ENCODE results near the gene UBALD1. TPM values are rescaled to one million over a fixed set of nuclear protein-coding genes. Genes with fewer than 3 reads are reported as not detected.
A peak's percentile ranks its signal among the peaks of the same experiment; 100 is the strongest.

UBALD1 gene
- total RNA-seq, 1 experiment from 2014 or later = 24.6 TPM

- 0 out of 2 replicates have a peak, but pooled peaks cover 8% of the 10 kb centered on the region for H4K20me1 ChIP-seq (ENCODE audit: low read length)
- H3K36me3 ChIP-seq (ENCODE audit: low read depth, low read length) = no peaks in the 10 kb centered on the region
- H2AFZ ChIP-seq (ENCODE audit: low read length) = peak overlapping the region; percentile 84
- no peaks in the 10 kb centered on the region for H3K9me3 ChIP-seq (ENCODE audit: low read length)
- no peaks in the 10 kb centered on the region for H3F3A ChIP-seq (ENCODE audit: low read length, unreplicated experiment)
- peaks cover 45% of the 10 kb centered on the region for H3K79me2 ChIP-seq (ENCODE audit: low read length)
- H3K4me1 ChIP-seq (ENCODE audit: insufficient read depth, low read length) = peaks cover 13% of the 10 kb centered on the region
- H3K4me2 ChIP-seq (ENCODE audit: low read length) = peak overlapping the region; percentile 83
- no peaks in the 10 kb centered on the region for H3K27me3 ChIP-seq (ENCODE audit: low read length)
- CTCF ChIA-PET = interaction anchor here (0.6 to 1.1 kb wide), 3 partner anchors 9 to 317 kb away, joined by 3 to 4 read pairs (median 3); no protein-coding TSS in a partner anchor
- no peaks in the 10 kb centered on the region for H3K9me2 ChIP-seq (replicated peaks; ENCODE audit: low read length)
- intact Hi-C loops (cut with micrococcal nuclease) = no loop called here
- no peak for TF ChIP-seq EZH2 (IDR thresholded peaks at IDR 0.05; ENCODE audit: low read length, unreplicated experiment)
- no peak for TF ChIP-seq EZH2phosphoT487 (IDR thresholded peaks at IDR 0.05; ENCODE audit: borderline replicate concordance, low read length)
- TF ChIP-seq CTCF (conservative IDR thresholded peaks at IDR 0.05; ENCODE audit: low read depth, low read length) = no peak
- ATAC-seq (peak; percentile 27), DNase-seq (no peak)
- peak overlapping the region; percentile 92 for H3K9ac ChIP-seq (ENCODE audit: low read length)
- peak overlapping the region; percentile 93 for H3K4me3 ChIP-seq (ENCODE audit: low read length)
- H3K27ac ChIP-seq (ENCODE audit: low read length) = peak overlapping the region; percentile 26; the same call in 1 of the 2 replicates
- no TSS peak for BruUV-seq (replicated peaks)
- POLR2A ChIA-PET (ENCODE audit: unreplicated experiment) = no interaction called here
Observed at GRCh38 chr16:4624827-4625559, 10.3 kb upstream of the UBALD1 start.

- Histone ChIP-seq H3K4me2 (ENCODE audit: low read length) (peak within 1 kb of the TSS; percentile 96), H3K27ac (ENCODE audit: low read length) (peak within 1 kb of the TSS; percentile 76), H4K20me1 (ENCODE audit: low read length) (0 out of 2 replicates have a peak, but pooled peaks cover 8% of the 10 kb centered on the region), H3K9me2 (replicated peaks; ENCODE audit: low read length) (no peaks in the 10 kb centered on the region), H2AFZ (ENCODE audit: low read length) (peak within 1 kb of the TSS; percentile 95), H3K9ac (ENCODE audit: low read length) (peak within 1 kb of the TSS; percentile 92), H3K79me2 (ENCODE audit: low read length) (peaks cover 39% of the 10 kb centered on the region), H3K4me3 (ENCODE audit: low read length) (peak within 1 kb of the TSS; percentile 93), H3F3A (ENCODE audit: low read length, unreplicated experiment) (no peaks in the 10 kb centered on the region), H3K4me1 (ENCODE audit: insufficient read depth, low read length) (peaks cover 13% of the 10 kb centered on the region), H3K27me3 (ENCODE audit: low read length) (no peaks in the 10 kb centered on the region), H3K36me3 (ENCODE audit: low read depth, low read length) (no peaks in the 10 kb centered on the region), H3K9me3 (ENCODE audit: low read length) (no peaks in the 10 kb centered on the region)
- no TSS peak for BruUV-seq (replicated peaks)
- intact Hi-C loops (cut with micrococcal nuclease) = no loop called here
- POLR2A ChIA-PET (ENCODE audit: unreplicated experiment) = interaction anchor here (0.7 kb wide), 2 partner anchors 10 to 15 kb away, joined by 4 read pairs; no protein-coding TSS in a partner anchor
- peak; percentile 94 for DNase-seq
- CTCF ChIA-PET = interaction anchor here (0.5 to 1.1 kb wide), 3 partner anchors 8 to 71 kb away, joined by 3 read pairs; no protein-coding TSS in a partner anchor
- TF ChIP-seq EZH2phosphoT487 (IDR thresholded peaks at IDR 0.05; ENCODE audit: borderline replicate concordance, low read length) = no peak
- peak; percentile 94 for TF ChIP-seq CTCF (conservative IDR thresholded peaks at IDR 0.05; ENCODE audit: low read depth, low read length)
- ATAC-seq = peak; percentile 96
Observed at GRCh38 chr16:4624015-4624826, 9.5 kb upstream of the UBALD1 start, which contains the start of gene MGRN1. Gene MGRN1 (plus strand): TSS chr16:4624826. CDS start chr16:4624961, 135 bp downstream.
